Measurements from ENCODE around the gene CDIPT. TPM values are rescaled to one million over a fixed set of nuclear protein-coding genes. Genes with fewer than 3 reads are reported as not detected.
A peak's percentile ranks its signal among the peaks of the same experiment; 100 is the strongest.
"Not testable (repeated sequence)": the region's sequence is repeated elsewhere in the genome, so short reads cannot be mapped to it uniquely, and the experiment has no call there.

CDIPT gene
- total RNA-seq, 2 donors from 2014 or later, result 88.8 to 90.8 TPM

GRCh38 chr16:29869067-29869466 is 6.0 kb upstream of the CDIPT start:
- not testable (repeated sequence) for ATAC-seq, DNase-seq
- intact Hi-C loops (cut with DNase I), result loop anchor here (10.0 kb wide), 2 partner anchors 136 to 146 kb away; partner anchors contain the start of gene DOC2A (in 1 of the 2)

GRCh38 chr16:29868396-29869009 is 5.5 kb upstream of the CDIPT start:
- no peak for ATAC-seq
- intact Hi-C loops (cut with DNase I), result loop anchor here (10.0 kb wide), 2 partner anchors 136 to 146 kb away; partner anchors contain the start of gene DOC2A (in 1 of the 2)
- no peak for DNase-seq

GRCh38 chr16:29864205-29864604 is 1.2 kb upstream of the CDIPT start:
- intact Hi-C loops (cut with DNase I), result loop anchor here (10.0 kb wide), 2 partner anchors 141 to 151 kb away; partner anchors contain the start of gene DOC2A (in 1 of the 2)
- ATAC-seq, result no peak
- no peak for DNase-seq

GRCh38 chr16:29863669-29863984 is 601 bp upstream of the CDIPT start:
- intact Hi-C loops (cut with DNase I), result loop anchor here (10.0 kb wide), 2 partner anchors 141 to 151 kb away; partner anchors contain the start of gene DOC2A (in 1 of the 2)
- no peak for ATAC-seq
- DNase-seq, result no peak

GRCh38 chr16:29862383-29862883 is 593 bp downstream of the CDIPT start:
- peak; percentile 45 for DNase-seq
- ATAC-seq, result peak; percentile 2 to 9

GRCh38 chr16:29860218-29860617 is 2.8 kb downstream of the CDIPT start:
- ATAC-seq (peak in 1 of 2 donors; percentile 21), DNase-seq (no peak)
- intact Hi-C loops (cut with DNase I), result loop anchor here (10.0 kb wide), 2 partner anchors 145 to 155 kb away; partner anchors contain the start of gene DOC2A (in 1 of the 2)

More at GRCh38 chr16:29862383-29862883, 593 bp downstream of the CDIPT start:
- intact Hi-C loops (cut with DNase I), result loop anchor here (10.0 kb wide), 2 partner anchors 142 to 152 kb away; partner anchors contain the start of gene DOC2A (in 1 of the 2)

- intact Hi-C loops (cut with DNase I), result no loop called here
- DNase-seq (no peak), ATAC-seq (no peak)
Observed at GRCh38 chr16:29858974-29859373, 4.1 kb downstream of the CDIPT start.

- DNase-seq (no peak), ATAC-seq (no peak)
- intact Hi-C loops (cut with DNase I), result no loop called here
Observed at GRCh38 chr16:29858149-29858849, 4.7 kb downstream of the CDIPT start.

- no peak for ATAC-seq
- intact Hi-C loops (cut with DNase I), result no loop called here
- DNase-seq, result no peak
Observed at GRCh38 chr16:29857133-29857760, 5.8 kb downstream of the CDIPT start.

GRCh38 chr16:29854520-29855100 is 8.4 kb downstream of the CDIPT start:
- DNase-seq (no peak), ATAC-seq (no peak)
- intact Hi-C loops (cut with DNase I), result no loop called here

- intact Hi-C loops (cut with DNase I), result no loop called here
- ATAC-seq, result peak; percentile 52 to 70
- no peak for DNase-seq
Observed at GRCh38 chr16:29852654-29853053, 10.4 kb downstream of the CDIPT start.

- intact Hi-C loops (cut with DNase I), result no loop called here
- no peak for DNase-seq
- no peak for ATAC-seq
Observed at GRCh38 chr16:29850998-29851397, 12.0 kb downstream of the CDIPT start.

GRCh38 chr16:29849505-29849904 is 13.5 kb downstream of the CDIPT start:
- ATAC-seq, result peak in 1 of 2 donors; percentile 18
- intact Hi-C loops (cut with DNase I), result loop anchor here in 1 of 2 donors (10.0 kb wide), 1 partner anchor 145 kb away; no protein-coding TSS in a partner anchor
- no peak for DNase-seq

GRCh38 chr16:29848420-29849297 is 14.4 kb downstream of the CDIPT start:
- intact Hi-C loops (cut with DNase I), result loop anchor here in 1 of 2 donors (10.0 kb wide), 1 partner anchor 144 kb away; no protein-coding TSS in a partner anchor
- DNase-seq (peak; percentile 81), ATAC-seq (peak; percentile 72 to 80)

GRCh38 chr16:29845656-29846055 is 17.4 kb downstream of the CDIPT start:
- ATAC-seq (no peak), DNase-seq (no peak)
- intact Hi-C loops (cut with DNase I), result loop anchor here in 1 of 2 donors (10.0 kb wide), 1 partner anchor 141 kb away; no protein-coding TSS in a partner anchor

- intact Hi-C loops (cut with DNase I), result loop anchor here in 1 of 2 donors (10.0 kb wide), 1 partner anchor 140 kb away; no protein-coding TSS in a partner anchor
- DNase-seq (peak; percentile 50), ATAC-seq (peak in 1 of 2 donors; percentile 27)
Observed at GRCh38 chr16:29844575-29845331, 18.3 kb downstream of the CDIPT start.

GRCh38 chr16:29843931-29844330 is 19.1 kb downstream of the CDIPT start:
- ATAC-seq (no peak), DNase-seq (no peak)
- intact Hi-C loops (cut with DNase I), result loop anchor here in 1 of 2 donors (10.0 kb wide), 1 partner anchor 139 kb away; no protein-coding TSS in a partner anchor
